Left lung (tissue), 14 donors: ENCODE measurements around the gene ICAM5. TPM values are rescaled to one million over a fixed set of nuclear protein-coding genes. Genes with fewer than 3 reads are reported as not detected.
"Not testable (repeated sequence)": the region's sequence is repeated elsewhere in the genome, so short reads cannot be mapped to it uniquely, and the experiment has no call there.

Source experiments
- ATAC-seq: fragments of 200-7000 bp; cut with Tn5 transposase; one replicate; pipeline ENCODE4 v1.9.1; 2020; ENCODE audit warnings: moderate library complexity
- DNase-seq, 4 donors: peaks; one replicate each; pipeline ENCODE4 v3.0.0-alpha.2; 2013 to 2020
- H3K27ac ChIP-seq, 2 donors: fragments of 200-600 bp; sonication (generic) in 1 of 2; one replicate each; pipeline versions ENCODE4 v1.5.0 to v1.8.0; 2020 to 2021
- H3K27me3 ChIP-seq, 2 donors: fragments of 200-600 bp; sonication (generic) in 1 of 2; one replicate each; pipeline versions ENCODE4 v1.5.0 to v1.8.0; 2020 to 2021
- H3K36me3 ChIP-seq, 2 donors: fragments of 200-600 bp; sonication (generic) in 1 of 2; one replicate each; pipeline versions ENCODE4 v1.5.0 to v1.8.0; 2020 to 2021
- H3K4me1 ChIP-seq, 2 donors: fragments of 200-600 bp; one replicate each; pipeline ENCODE4 v1.8.0; 2021
- H3K4me3 ChIP-seq, 2 donors: fragments of 200-600 bp; sonication (generic) in 1 of 2; one replicate each; pipeline versions ENCODE4 v1.5.0 to v1.8.0; 2020 to 2021; ENCODE audit warnings: mild to moderate bottlenecking in 1 of 2
- H3K9me3 ChIP-seq, 2 donors: fragments of 200-600 bp; sonication (generic) in 1 of 2; one replicate each; pipeline versions ENCODE4 v1.5.0 to v1.8.0; 2020 to 2021
- intact Hi-C, 2 donors: fragments of 100-400 bp; cut with DNase I; formaldehyde crosslinking; loops; one replicate each; pipeline versions ENCODE4 v1.11.2 to v1.14.2; 2022
- long read RNA-seq, 12 donors: library from polyadenylated mRNA in 2 of 12; unstranded in 2 of 12; transcript quantifications; one replicate each; pipeline ENCODE4 v2.0.0 and lab custom pipeline, GENCODE V29; 2019 to 2026
- polyA plus RNA-seq, 6 donors: library from polyadenylated mRNA; unstranded; fragments of 120-200 nt; gene quantifications; one replicate each; pipeline ENCODE4 v1.2.1, GENCODE V29; 2013; ENCODE audit not compliant: insufficient read length in 6 of 6
- total RNA-seq, 2 donors: library from RNA; stranded (reverse); fragmentation: NEBNext Ultra II Directional; extraction: Animal tissue kit (Norgen Biotek cat#: 25700); gene quantifications; one replicate each; pipeline ENCODE4 v1.2.1, GENCODE V29; 2021
- TF ChIP-seq, protein P1 (sequence below), 2 donors: fragments of 200-600 bp; sonication (generic) in 1 of 2; IDR thresholded peaks; one replicate each; pipeline versions ENCODE4 v1.5.0 to v1.8.0; 2021; ENCODE audit warnings: antibody characterized with exemption in 2 of 2
- donor health status: DM: no; HTN: yes; CAD: no.
- donor health status: DM: no; HTN: no; CAD: no.

Gene ICAM5, protein sequence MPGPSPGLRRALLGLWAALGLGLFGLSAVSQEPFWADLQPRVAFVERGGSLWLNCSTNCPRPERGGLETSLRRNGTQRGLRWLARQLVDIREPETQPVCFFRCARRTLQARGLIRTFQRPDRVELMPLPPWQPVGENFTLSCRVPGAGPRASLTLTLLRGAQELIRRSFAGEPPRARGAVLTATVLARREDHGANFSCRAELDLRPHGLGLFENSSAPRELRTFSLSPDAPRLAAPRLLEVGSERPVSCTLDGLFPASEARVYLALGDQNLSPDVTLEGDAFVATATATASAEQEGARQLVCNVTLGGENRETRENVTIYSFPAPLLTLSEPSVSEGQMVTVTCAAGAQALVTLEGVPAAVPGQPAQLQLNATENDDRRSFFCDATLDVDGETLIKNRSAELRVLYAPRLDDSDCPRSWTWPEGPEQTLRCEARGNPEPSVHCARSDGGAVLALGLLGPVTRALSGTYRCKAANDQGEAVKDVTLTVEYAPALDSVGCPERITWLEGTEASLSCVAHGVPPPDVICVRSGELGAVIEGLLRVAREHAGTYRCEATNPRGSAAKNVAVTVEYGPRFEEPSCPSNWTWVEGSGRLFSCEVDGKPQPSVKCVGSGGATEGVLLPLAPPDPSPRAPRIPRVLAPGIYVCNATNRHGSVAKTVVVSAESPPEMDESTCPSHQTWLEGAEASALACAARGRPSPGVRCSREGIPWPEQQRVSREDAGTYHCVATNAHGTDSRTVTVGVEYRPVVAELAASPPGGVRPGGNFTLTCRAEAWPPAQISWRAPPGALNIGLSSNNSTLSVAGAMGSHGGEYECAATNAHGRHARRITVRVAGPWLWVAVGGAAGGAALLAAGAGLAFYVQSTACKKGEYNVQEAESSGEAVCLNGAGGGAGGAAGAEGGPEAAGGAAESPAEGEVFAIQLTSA
- total RNA-seq (10 to 100 TPM; 10.2 to 25.7 TPM), polyA plus RNA-seq (10 to 100 TPM in 4 of 6 donors, 1 to 10 TPM in 2; 3.9 to 18.9 (median 11.4) TPM)
- long read RNA-seq, donor 1, transcript ICAM5-205 (1 exons, 928 nt), result major isoform, 5 of 6 reads
- long read RNA-seq, donor 1, partial matches to known transcripts, result 0 of 6 reads
- long read RNA-seq, donor 1, other reads (novel, unspliced or antisense), result 0 of 6 reads
- long read RNA-seq, donor 2, result 0 reads
- long read RNA-seq, donor 3, partial matches to known transcripts, result 0 of 2 reads
- long read RNA-seq, donor 3, other reads (novel, unspliced or antisense), result 0 of 2 reads
- long read RNA-seq, donor 4, result 0 reads
- long read RNA-seq, donor 5, partial matches to known transcripts, result 0 of 3 reads
- long read RNA-seq, donor 5, other reads (novel, unspliced or antisense), result 0 of 3 reads
- long read RNA-seq, donor 6, result 0 reads
- long read RNA-seq, donor 7, partial matches to known transcripts, result 0 of 1 reads
- long read RNA-seq, donor 7, other reads (novel, unspliced or antisense), result 0 of 1 reads
- long read RNA-seq, donor 8, partial matches to known transcripts, result 0 of 2 reads
- long read RNA-seq, donor 8, other reads (novel, unspliced or antisense), result 0 of 2 reads
- long read RNA-seq, donor 9, result 0 reads
- long read RNA-seq, donor 10, result 0 reads
- long read RNA-seq, donor 11, result 0 reads
- long read RNA-seq, donor 12, partial matches to known transcripts, result 0 of 1 reads
- long read RNA-seq, donor 12, other reads (novel, unspliced or antisense), result 0 of 1 reads

DNA sequence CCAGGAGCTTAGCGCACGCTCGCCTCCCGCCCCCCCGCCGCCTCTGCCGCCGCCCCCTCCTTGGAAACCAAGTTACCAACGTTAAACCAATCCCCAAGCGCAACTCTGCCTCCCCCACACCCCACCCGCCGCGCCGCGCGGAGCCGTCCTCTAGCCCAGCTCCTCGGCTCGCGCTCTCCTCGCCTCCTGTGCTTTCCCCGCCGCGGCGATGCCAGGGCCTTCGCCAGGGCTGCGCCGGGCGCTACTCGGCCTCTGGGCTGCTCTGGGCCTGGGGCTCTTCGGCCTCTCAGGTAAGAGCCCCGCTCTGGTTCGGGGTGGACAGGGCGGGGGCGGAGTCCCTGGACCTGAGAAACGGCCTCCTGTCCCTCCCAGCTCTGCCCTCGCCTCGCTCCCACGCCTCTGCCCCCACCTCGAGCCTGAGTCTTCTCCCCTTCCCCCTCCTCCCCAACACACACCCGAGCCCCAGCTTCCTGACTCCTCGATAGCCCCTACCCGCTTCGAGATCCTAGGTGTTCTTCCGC is at the start of gene ICAM5:
Gene ICAM5, plus strand, starts transcription at position 117 of the 521 bp plus-strand sequence. Its CDS starts 92 bp downstream, at position 209.
- peak within 1 kb of the TSS; percentile 48 for H3K4me3 ChIP-seq
- peak in 2 of 4 donors; percentile 50 to 86 for DNase-seq
- H3K9me3 ChIP-seq, result no peaks in the 10 kb centered on the region
- intact Hi-C loops, result no loop called here
- H3K36me3 ChIP-seq, result peaks cover 0 to 14% of the 10 kb centered on the region in 2 donors
- peaks cover 47 to 98% of the 10 kb centered on the region in 2 donors for H3K4me1 ChIP-seq
- TF ChIP-seq, protein P1, sequence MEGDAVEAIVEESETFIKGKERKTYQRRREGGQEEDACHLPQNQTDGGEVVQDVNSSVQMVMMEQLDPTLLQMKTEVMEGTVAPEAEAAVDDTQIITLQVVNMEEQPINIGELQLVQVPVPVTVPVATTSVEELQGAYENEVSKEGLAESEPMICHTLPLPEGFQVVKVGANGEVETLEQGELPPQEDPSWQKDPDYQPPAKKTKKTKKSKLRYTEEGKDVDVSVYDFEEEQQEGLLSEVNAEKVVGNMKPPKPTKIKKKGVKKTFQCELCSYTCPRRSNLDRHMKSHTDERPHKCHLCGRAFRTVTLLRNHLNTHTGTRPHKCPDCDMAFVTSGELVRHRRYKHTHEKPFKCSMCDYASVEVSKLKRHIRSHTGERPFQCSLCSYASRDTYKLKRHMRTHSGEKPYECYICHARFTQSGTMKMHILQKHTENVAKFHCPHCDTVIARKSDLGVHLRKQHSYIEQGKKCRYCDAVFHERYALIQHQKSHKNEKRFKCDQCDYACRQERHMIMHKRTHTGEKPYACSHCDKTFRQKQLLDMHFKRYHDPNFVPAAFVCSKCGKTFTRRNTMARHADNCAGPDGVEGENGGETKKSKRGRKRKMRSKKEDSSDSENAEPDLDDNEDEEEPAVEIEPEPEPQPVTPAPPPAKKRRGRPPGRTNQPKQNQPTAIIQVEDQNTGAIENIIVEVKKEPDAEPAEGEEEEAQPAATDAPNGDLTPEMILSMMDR (IDR thresholded peaks at IDR 0.05), result no peak
- peak within 1 kb of the TSS; percentile 18 to 33 for H3K27ac ChIP-seq
- H3K27me3 ChIP-seq, result peaks cover 25 to 77% of the 10 kb centered on the region in 2 donors
- ATAC-seq, result peak; percentile 0

DNA sequence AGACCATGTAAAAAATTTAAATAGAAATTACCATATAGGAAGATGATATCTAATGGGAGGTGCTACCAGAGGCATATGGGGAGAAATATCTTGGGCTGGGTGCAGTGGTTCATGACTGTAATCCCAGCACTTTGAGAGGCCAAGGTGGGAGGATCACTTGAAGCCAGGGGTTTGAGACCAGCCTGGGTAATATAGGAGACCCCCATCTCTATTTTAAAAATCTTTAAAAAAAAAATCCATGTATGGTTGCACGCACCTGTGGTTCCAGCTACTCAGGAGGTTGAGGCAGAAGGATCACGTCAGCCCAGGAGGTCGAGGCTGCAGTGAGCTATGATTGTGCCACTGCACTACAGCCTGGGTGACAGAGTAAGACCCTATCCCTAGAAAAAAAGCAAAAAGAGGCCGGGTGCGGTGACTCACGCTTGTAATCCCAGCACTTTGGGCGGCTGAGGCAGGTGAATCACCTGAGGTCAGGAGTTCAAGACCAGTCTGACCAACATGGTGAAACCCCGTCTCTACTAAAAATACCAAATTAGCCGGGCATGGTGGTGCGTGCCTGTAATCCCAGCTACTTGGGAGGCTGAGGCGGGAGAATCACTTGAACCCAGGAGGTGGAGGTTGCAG is 47.8 kb upstream of the ICAM5 start:
- H3K36me3 ChIP-seq, H3K27ac ChIP-seq, H3K9me3 ChIP-seq, ATAC-seq, H3K4me3 ChIP-seq, DNase-seq, H3K27me3 ChIP-seq: not testable (repeated sequence)
- intact Hi-C loops, result loop anchor here in 1 of 2 donors (10.0 kb wide), 1 partner anchor 127 kb away; the partner anchor contains the start of genes EIF3G and P2RY11
- H3K4me1 ChIP-seq, result peaks cover 13 to 25% of the 10 kb centered on the region in 2 donors

DNA sequence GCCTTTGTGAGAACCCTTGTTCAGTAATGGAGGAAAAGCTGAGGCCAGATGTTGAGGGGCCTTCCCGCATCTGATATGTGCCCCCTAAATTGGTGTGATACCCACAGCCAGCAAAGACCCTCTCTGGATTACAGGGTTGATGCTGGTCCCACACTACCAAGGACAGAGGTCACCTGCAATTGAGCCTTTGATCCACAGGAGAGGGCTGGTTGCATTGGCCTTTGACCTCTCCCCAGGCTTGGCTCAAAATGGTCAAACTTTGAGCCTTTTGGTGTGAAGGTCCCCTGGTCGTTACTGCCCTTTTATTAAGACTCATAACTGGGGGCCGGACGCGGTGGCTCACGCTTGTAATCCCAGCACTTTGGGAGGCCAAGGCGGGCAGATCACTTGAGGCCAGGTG is 46.1 kb upstream of the ICAM5 start:
- TF ChIP-seq, protein P1 (IDR thresholded peaks at IDR 0.05), result no peak
- DNase-seq (no peak), ATAC-seq (no peak)
- intact Hi-C loops, result loop anchor here in 1 of 2 donors (10.0 kb wide), 1 partner anchor 129 kb away; the partner anchor contains the start of genes EIF3G and P2RY11
- Histone ChIP-seq H3K9me3 (no peaks in the 10 kb centered on the region), H3K27me3 (no peaks in the 10 kb centered on the region), H3K36me3 (no peaks in the 10 kb centered on the region), H3K4me3 (no peak overlapping the region), H3K27ac (no peak overlapping the region), H3K4me1 (peaks cover 3 to 8% of the 10 kb centered on the region in 2 donors)

DNA sequence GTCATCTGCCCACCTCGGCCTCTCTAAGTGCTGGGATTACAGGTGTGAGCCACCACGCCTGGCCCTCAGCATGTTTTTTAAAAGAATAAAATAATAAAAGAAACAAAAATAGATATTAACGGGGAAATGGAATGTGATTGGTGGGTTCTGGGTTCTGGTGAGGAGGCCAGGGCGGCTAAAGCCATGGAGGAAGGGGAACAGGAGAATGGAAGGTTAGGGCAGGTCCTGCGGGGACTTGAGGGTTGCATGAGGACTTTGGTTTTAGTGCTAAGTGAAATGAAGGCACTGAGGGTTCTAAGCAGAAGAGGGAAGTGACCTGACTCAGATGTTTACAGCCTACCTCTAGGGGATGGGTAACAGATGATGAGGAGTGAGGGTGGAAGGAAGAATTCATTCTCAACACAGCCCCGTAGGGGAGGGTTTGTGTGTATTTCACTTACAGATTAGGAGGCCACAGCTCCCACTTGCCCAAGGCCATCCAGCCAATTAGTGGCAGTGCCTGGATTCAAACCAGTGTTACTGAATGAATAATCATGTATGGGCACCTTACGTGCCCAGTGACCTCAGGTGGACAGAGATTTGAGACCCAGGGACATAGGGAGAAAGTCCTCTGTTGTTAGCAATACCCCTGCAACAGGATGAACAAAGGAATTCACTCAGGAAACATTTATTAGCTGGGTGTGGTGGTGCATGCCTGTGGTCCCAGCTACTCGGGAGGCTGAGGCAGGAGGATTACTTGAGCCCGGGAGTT is 44.4 kb upstream of the ICAM5 start:
- H3K27me3 ChIP-seq, result no peaks in the 10 kb centered on the region
- no peaks in the 10 kb centered on the region for H3K9me3 ChIP-seq
- TF ChIP-seq, protein P1 (IDR thresholded peaks at IDR 0.05), result no peak
- DNase-seq, result no peak
- no peak for ATAC-seq
- intact Hi-C loops, result loop anchor here in 1 of 2 donors (10.0 kb wide), 1 partner anchor 131 kb away; the partner anchor contains the start of genes EIF3G and P2RY11
- no peaks in the 10 kb centered on the region for H3K36me3 ChIP-seq
- H3K27ac ChIP-seq, result no peak overlapping the region
- peaks cover 0 to 6% of the 10 kb centered on the region in 2 donors for H3K4me1 ChIP-seq
- H3K4me3 ChIP-seq, result no peak overlapping the region
